Measurements from ENCODE around the gene ATF4. TPM values are rescaled to one million over a fixed set of nuclear protein-coding genes. Genes with fewer than 3 reads are reported as not detected.

ATF4 gene
- total RNA-seq, 1 donor from 2014 or later: 255 TPM

- DNase-seq (ENCODE audit: low read depth): no peak
Observed at GRCh38 chr22:39528080-39528661, 7.8 kb downstream of the ATF4 start.

- DNase-seq (ENCODE audit: low read depth): peak; percentile 85
Observed at GRCh38 chr22:39528681-39529486, 8.5 kb downstream of the ATF4 start.

GRCh38 chr22:39529487-39529851 lies 9.1 kb downstream of the ATF4 start:
- DNase-seq (ENCODE audit: low read depth): no peak

GRCh38 chr22:39530116-39530515 lies 9.8 kb downstream of the ATF4 start:
- no peak for DNase-seq (ENCODE audit: low read depth)

GRCh38 chr22:39530692-39531331 lies 10.4 kb downstream of the ATF4 start:
- no peak for DNase-seq (ENCODE audit: low read depth)

GRCh38 chr22:39532215-39533073 lies 12.1 kb downstream of the ATF4 start, which contains the start of gene RPS19BP1:
TSS of gene RPS19BP1 (minus strand) at chr22:39532748. CDS start at chr22:39532738, 10 bp downstream.
- DNase-seq (ENCODE audit: low read depth): peak; percentile 100

GRCh38 chr22:39534092-39534506 lies 13.7 kb downstream of the ATF4 start:
- no peak for DNase-seq (ENCODE audit: low read depth)

- peak; percentile 76 for DNase-seq (ENCODE audit: low read depth)
Observed at GRCh38 chr22:39534591-39535356, 14.4 kb downstream of the ATF4 start.

GRCh38 chr22:39535357-39535725 lies 15.0 kb downstream of the ATF4 start:
- DNase-seq (ENCODE audit: low read depth): no peak

- DNase-seq (ENCODE audit: low read depth): no peak
Observed at GRCh38 chr22:39535831-39536449, 15.6 kb downstream of the ATF4 start.

GRCh38 chr22:39536711-39537110 lies 16.3 kb downstream of the ATF4 start:
- no peak for DNase-seq (ENCODE audit: low read depth)

- no peak for DNase-seq (ENCODE audit: low read depth)
Observed at GRCh38 chr22:39537975-39538374, 17.6 kb downstream of the ATF4 start.

GRCh38 chr22:39543095-39543494 lies 22.7 kb downstream of the ATF4 start:
- no peak for DNase-seq (ENCODE audit: low read depth)

- no peak for DNase-seq (ENCODE audit: low read depth)
Observed at GRCh38 chr22:39545386-39546365, 25.3 kb downstream of the ATF4 start.

GRCh38 chr22:39546889-39547586 lies 26.7 kb downstream of the ATF4 start:
- DNase-seq (ENCODE audit: low read depth): peak; percentile 48

- no peak for DNase-seq (ENCODE audit: low read depth)
Observed at GRCh38 chr22:39547587-39547947, 27.2 kb downstream of the ATF4 start.

GRCh38 chr22:39553429-39553828 lies 33.1 kb downstream of the ATF4 start:
- no peak for DNase-seq (ENCODE audit: low read depth)

GRCh38 chr22:39554151-39554550 lies 33.8 kb downstream of the ATF4 start:
- no peak for DNase-seq (ENCODE audit: low read depth)

Measured in myocyte (in vitro differentiated cells).